ENCODE results near the gene TLE5. TPM values are rescaled to one million over a fixed set of nuclear protein-coding genes. Genes with fewer than 3 reads are reported as not detected.

TLE5 gene
- total and polyA plus RNA-seq, 2 of the 4 experiments (the other 2 are of a cell fraction) = 119 to 407 TPM

DNA sequence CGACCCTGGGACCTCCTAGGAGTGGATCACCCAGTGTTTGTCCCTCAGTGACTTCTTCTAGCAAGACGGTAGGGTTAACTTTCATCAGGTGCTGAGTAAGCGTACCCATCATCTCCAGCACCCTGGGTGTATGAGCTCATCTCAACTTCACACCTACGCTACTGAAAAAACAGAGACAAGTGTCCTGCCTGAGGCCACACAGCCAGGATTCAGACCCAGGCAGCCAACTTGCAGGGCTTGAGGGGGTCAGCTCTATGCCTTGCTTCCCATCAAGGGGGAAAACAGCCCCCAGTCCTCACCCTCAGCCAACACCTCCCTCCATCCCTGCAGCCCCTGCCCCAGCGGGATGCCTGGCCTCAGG is 37.8 kb downstream of the TLE5 start:
- no peaks in the 10 kb centered on the region for H3K4me1 ChIP-seq (ENCODE audit: control insufficient read depth, insufficient read depth, low read length)
- H2AFZ ChIP-seq (replicated peaks; ENCODE audit: low read length, poor library complexity) = no peak overlapping the region
- H2AK5ac ChIP-seq (ENCODE audit: low read depth, low read length) = no peak overlapping the region
- no peaks in the 10 kb centered on the region for H3K9me1 ChIP-seq (ENCODE audit: insufficient read depth, low read length)
- ChIA-PET CTCF (no interaction called here), POLR2A (ENCODE audit: unreplicated experiment) (no interaction called here)
- dilution Hi-C loops (cut with HindIII; ENCODE audit: low sequenced_read_pairs, unreplicated experiment) (no loop called here), in situ Hi-C loops (cut with MboI; ENCODE audit: low sequenced_read_pairs) (no loop called here), intact Hi-C loops (cut with micrococcal nuclease) (no loop called here)
- no peak overlapping the region for H4K91ac ChIP-seq (ENCODE audit: insufficient read depth, low read depth, low read length)
- H3K56ac ChIP-seq (ENCODE audit: extremely low read depth, insufficient read depth, low read length) = no peak overlapping the region
- peaks cover 45% of the 10 kb centered on the region for H3K27me3 ChIP-seq (ENCODE audit: control insufficient read depth, insufficient read depth, low read length)
- H2BK120ac ChIP-seq (ENCODE audit: low read depth, low read length) = no peak overlapping the region
- H3K9me3 ChIP-seq (ENCODE audit: control insufficient read depth, insufficient read depth, low read length) = no peaks in the 10 kb centered on the region
- H2AK9ac ChIP-seq (replicated peaks; ENCODE audit: low read depth, low read length, poor library complexity) = no peak overlapping the region
- no peak overlapping the region for H3K4ac ChIP-seq (ENCODE audit: low read depth, low read length)
- WGBS, 2 experiments (ENCODE audit: extremely low coverage in 2 of 2, insufficient read length in 1 of 2) = 20% methylated on average over 1 of the region's 5 CpGs; no CpG with 5 or more reads in 1 of the 2 experiments
- no peak for DNase-seq
- no peak overlapping the region for H2BK5ac ChIP-seq (ENCODE audit: low read depth, low read length, poor library complexity, severe bottlenecking)
- H4K8ac ChIP-seq (ENCODE audit: low read depth in 2 of 2, low read length in 2 of 2) = no peak overlapping the region
- no peak overlapping the region for H3K27ac ChIP-seq (ENCODE audit: insufficient read depth, low read length)
- H2BK20ac ChIP-seq (ENCODE audit: low read depth, low read length) = no peak overlapping the region
- no TSS peak for BruUV-seq (replicated peaks)
- H3K23ac ChIP-seq (ENCODE audit: low read depth, low read length) = no peak overlapping the region; the same call in 1 of the 2 replicates
- no peak for ATAC-seq (ENCODE audit: low read depth)
- no peak overlapping the region for H3K9ac ChIP-seq (ENCODE audit: low read depth, low read length)
- H3K4me3 ChIP-seq (ENCODE audit: insufficient read depth, low read depth, low read length) = no peak overlapping the region
- no peak overlapping the region for H4K5ac ChIP-seq (ENCODE audit: low read depth, low read length)
- no peaks in the 10 kb centered on the region for H3K79me1 ChIP-seq (ENCODE audit: low read depth in 1 of 2, low read length in 2 of 2)
- H3K18ac ChIP-seq (ENCODE audit: low read depth, low read length) = no peak overlapping the region
- no peak overlapping the region for H3K14ac ChIP-seq (replicated peaks; ENCODE audit: low read depth, low read length)
- H3K4me2 ChIP-seq (ENCODE audit: low read depth, low read length) = no peak overlapping the region
- TF ChIP-seq USF2 (IDR thresholded peaks at IDR 0.05; ENCODE audit: low read depth, low read length) (no peak), FOS (IDR thresholded peaks at IDR 0.05; ENCODE audit: low read depth, low read length) (no peak), RCOR1 (IDR thresholded peaks at IDR 0.05; ENCODE audit: insufficient replicate concordance, low read length) (no peak), MAZ (IDR thresholded peaks at IDR 0.05; ENCODE audit: borderline replicate concordance, low read depth, low read length) (no peak), POLR2A (IDR thresholded peaks at IDR 0.05; ENCODE audit: low read depth, low read length) (no peak), NFE2L2 (IDR thresholded peaks at IDR 0.05; ENCODE audit: low read depth, low read length) (no peak), SMC3 (IDR thresholded peaks at IDR 0.05; ENCODE audit: low read depth, low read length) (no peak), MXI1 (IDR thresholded peaks at IDR 0.05; ENCODE audit: borderline replicate concordance, low read depth, low read length) (no peak), RAD21 (IDR thresholded peaks at IDR 0.05; ENCODE audit: low read length) (no peak), MAFK (IDR thresholded peaks at IDR 0.05; ENCODE audit: low read depth, low read length) (no peak), CEBPB (IDR thresholded peaks at IDR 0.05; ENCODE audit: low read depth, low read length) (no peak), ELK1 (IDR thresholded peaks at IDR 0.05; ENCODE audit: borderline replicate concordance, low read depth, low read length) (no peak), CHD1 (IDR thresholded peaks at IDR 0.05; ENCODE audit: low read depth, low read length) (no peak), BHLHE40 (IDR thresholded peaks at IDR 0.05; ENCODE audit: low read depth, low read length) (no peak), RFX5 (IDR thresholded peaks at IDR 0.05; ENCODE audit: low read depth, low read length) (no peak)
- TF ChIP-seq, protein P1, sequence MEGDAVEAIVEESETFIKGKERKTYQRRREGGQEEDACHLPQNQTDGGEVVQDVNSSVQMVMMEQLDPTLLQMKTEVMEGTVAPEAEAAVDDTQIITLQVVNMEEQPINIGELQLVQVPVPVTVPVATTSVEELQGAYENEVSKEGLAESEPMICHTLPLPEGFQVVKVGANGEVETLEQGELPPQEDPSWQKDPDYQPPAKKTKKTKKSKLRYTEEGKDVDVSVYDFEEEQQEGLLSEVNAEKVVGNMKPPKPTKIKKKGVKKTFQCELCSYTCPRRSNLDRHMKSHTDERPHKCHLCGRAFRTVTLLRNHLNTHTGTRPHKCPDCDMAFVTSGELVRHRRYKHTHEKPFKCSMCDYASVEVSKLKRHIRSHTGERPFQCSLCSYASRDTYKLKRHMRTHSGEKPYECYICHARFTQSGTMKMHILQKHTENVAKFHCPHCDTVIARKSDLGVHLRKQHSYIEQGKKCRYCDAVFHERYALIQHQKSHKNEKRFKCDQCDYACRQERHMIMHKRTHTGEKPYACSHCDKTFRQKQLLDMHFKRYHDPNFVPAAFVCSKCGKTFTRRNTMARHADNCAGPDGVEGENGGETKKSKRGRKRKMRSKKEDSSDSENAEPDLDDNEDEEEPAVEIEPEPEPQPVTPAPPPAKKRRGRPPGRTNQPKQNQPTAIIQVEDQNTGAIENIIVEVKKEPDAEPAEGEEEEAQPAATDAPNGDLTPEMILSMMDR (conservative IDR thresholded peaks at IDR 0.05; ENCODE audit: low read depth, low read length) = no peak
- no peaks in the 10 kb centered on the region for H4K20me1 ChIP-seq (ENCODE audit: insufficient read depth, low read length)
- H3K36me3 ChIP-seq (ENCODE audit: control insufficient read depth, insufficient read depth, low read length) = no peaks in the 10 kb centered on the region
- no peak overlapping the region for H2BK15ac ChIP-seq (ENCODE audit: low read depth, low read length)

All from IMR-90 (cell line).